Stimulated activated CD8-positive, alpha-beta memory T cell treated with anti-CD3 and anti-CD28 coated beads, Interleukin-4, amount 100 ng/mL, for 4 hours (primary cell): ENCODE measurements around the gene SRSF3.
A peak's percentile ranks its signal among the peaks of the same experiment; 100 is the strongest.

Experiments used
- DNase-seq, 2 donors: peaks; one replicate each; pipeline ENCODE4 v3.0.0-alpha.2; 2020; ENCODE audit warnings: low read depth in 2 of 2, low spot score in 1 of 2

SRSF3 gene

DNA sequence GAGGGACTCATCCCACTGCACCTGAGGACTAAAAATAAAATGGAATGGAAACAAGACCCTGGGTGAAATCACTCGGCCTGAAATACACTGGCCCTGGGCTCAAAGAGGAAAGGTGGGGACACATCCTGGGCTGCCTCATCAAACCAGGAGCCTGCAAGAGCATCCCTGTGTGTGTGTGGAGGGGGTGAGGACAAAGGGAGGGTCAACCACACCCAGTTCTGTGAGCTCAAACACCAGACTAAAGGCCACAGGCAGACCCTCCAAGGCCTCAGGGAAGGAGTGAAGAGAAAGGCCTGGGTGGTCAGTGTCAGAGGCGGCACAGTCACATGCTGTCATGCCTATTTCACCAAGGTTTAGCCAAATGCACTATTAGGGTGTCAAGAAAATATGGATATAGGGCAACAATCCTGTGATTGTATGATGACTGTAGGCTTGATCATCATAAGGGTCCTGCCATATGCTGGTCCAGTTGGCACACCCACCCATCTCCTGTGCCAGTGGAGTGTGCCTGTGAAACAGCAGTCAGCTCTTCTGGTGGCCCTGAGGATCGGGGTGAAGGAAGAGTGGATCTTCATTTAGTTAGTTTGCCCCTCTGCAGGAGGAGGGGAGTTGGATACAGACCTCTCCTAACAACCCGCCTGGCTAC is 28.9 kb downstream of the SRSF3 start:
- no peak for DNase-seq

DNA sequence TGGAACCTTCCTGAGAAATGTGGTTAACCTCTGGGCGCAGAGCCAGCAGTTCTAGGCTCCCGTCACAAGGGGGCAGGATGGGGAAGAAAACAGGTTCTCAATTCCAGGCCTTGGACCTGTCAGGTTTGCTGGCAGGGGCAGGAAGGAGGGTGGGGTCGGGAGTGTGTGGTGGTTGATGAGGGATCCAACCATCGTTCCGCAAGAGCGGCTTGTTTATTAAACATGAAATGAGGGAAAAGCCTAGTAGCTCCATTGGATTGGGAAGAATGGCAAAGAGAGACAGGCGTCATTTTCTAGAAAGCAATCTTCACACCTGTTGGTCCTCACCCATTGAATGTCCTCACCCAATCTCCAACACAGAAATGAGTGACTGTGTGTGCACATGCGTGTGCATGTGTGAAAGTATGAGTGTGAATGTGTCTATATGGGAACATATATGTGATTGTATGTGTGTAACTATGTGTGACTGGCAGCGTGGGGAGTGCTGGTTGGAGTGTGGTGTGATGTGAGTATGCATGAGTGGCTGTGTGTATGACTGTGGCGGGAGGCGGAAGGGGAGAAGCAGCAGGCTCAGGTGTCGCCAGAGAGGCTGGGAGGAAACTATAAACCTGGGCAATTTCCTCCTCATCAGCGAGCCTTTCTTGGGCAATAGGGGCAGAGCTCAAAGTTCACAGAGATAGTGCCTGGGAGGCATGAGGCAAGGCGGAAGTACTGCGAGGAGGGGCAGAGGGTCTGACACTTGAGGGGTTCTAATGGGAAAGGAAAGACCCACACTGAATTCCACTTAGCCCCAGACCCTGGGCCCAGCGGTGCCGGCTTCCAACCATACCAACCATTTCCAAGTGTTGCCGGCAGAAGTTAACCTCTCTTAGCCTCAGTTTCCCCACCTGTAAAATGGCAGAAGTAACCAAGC is 29.6 kb downstream of the SRSF3 start:
- DNase-seq = peak; percentile 54 to 58

DNA sequence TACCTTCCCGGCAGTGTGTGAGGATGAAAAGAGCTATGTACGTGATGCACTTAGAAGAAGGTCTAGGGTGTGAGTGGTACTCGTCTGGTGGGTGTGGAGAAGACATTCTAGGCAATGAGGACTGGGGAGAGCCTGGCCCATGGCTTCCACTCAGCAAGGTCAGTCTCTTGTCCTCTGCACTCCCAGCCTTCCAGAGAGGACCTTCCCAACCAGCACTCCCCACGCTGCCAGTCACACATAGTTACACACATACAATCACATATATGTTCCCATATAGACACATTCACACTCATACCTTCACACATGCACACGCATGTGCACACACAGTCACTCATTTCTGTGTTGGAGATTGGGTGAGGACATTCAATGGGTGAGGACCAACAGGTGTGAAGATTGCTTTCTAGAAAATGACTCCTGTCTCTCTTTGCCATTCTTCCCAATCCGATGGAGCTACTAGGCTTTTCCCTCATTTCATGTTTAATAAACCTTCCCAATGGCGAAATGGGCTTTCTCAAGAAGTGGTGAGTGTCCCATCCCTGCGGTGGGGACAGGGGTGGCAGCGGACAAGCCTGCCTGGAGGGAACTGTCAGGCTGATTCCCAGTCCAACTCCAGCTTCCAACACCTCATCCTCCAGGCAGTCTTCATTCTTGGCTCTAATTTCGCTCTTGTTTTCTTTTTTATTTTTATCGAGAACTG is 30.4 kb downstream of the SRSF3 start:
- DNase-seq = no peak

DNA sequence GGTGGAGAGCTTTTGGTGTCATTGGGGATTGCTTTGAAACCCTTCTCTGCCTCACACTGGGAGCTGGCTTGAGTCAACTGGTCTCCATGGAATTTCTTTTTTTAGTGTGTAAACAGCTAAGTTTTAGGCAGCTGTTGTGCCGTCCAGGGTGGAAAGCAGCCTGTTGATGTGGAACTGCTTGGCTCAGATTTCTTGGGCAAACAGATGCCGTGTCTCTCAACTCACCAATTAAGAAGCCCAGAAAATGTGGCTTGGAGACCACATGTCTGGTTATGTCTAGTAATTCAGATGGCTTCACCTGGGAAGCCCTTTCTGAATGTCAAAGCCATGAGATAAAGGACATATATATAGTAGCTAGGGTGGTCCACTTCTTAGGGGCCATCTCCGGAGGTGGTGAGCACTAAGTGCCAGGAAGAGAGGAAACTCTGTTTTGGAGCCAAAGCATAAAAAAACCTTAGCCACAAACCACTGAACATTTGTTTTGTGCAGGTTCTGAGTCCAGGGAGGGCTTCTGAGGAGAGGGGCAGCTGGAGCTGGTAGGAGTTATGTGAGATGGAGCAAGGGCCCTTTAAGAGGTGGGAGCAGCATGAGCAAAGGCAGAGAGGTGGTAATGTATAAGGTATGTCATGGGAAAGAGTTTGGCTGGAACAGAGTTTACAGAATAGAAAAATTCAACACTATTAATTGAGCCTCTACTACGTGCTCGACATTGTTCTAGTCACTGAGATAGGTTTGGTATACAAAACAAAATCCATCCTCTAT is 31.2 kb downstream of the SRSF3 start:
- DNase-seq = no peak

DNA sequence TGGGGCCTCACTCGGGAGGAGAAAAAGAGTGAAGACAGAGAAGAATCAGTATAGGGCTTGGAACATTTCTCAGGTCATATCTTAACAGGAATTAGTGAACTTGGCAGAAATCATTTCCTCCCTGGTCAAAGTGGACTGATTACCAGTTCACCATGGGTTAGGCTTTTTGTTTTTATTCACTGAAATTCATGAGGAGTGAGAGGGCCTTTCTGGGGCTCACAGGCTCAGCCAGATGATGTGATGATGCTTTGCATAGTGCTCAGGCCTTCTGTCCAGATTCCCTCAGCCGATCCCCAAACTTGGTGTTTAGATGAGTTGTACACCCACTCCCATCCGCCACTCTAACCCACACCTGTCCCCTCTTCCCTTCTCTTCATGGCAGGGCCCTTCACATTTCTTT is 32.5 kb downstream of the SRSF3 start:
- no peak for DNase-seq

DNA sequence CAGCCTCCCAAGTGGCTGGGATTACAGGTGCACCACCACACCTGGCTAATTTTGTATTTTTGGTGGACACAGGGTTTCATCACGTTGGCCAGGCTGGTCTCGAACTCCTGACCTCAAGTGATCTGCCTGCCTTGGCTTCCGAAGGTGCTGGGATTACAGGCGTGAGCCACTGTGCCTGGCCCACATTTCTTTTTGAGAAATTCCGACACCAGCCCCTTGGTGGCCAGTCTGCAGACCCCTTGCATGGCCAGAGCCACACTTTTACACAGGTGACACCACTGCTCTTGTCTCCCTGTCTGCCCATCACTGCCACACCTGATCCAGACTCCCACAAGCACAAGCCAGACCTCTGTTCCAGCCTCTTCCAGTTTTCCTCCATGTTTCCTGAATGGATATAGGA is 33.0 kb downstream of the SRSF3 start:
- no peak for DNase-seq

DNA sequence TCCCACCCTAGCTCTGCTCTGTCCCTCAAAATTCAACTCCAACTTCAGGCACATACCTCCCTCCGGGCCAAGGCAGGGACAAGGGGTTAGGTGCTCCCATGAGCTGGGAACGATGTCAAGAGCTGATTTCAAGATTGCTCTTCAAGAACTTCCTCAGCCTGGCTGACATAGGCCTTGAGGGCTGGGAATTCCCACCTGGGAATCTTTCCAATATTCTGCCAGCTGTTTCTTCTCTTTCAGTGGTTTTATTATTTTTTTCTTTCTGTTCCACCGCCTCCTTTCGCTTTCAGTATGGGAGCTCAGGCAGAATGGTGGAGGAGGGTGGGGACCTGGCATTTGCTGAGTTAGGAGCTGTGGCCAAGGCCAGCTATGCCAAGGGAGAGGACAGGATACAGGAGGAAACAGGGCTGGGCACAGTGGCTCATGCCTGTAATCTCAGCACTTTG is 33.7 kb downstream of the SRSF3 start:
- DNase-seq = no peak

DNA sequence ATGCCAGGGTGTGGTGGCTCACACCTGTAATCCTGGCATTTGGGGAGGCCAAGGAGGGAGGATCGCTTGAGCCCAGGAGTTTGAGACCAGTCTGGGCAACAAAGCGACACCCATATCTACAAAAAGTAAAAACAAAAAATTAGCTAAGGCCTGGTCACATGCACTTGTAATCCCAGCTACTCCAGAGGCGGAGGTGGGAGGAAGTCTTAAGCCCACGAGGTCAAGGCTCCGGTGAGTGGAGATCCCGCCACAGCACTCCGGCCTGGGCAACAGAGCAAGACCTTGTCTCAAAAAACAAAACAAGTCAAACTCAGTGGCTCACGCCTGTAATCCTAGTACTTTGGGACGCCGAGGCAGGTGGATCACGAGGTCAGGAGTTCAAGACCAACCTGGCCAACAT is 35.6 kb downstream of the SRSF3 start:
- DNase-seq = no peak

DNA sequence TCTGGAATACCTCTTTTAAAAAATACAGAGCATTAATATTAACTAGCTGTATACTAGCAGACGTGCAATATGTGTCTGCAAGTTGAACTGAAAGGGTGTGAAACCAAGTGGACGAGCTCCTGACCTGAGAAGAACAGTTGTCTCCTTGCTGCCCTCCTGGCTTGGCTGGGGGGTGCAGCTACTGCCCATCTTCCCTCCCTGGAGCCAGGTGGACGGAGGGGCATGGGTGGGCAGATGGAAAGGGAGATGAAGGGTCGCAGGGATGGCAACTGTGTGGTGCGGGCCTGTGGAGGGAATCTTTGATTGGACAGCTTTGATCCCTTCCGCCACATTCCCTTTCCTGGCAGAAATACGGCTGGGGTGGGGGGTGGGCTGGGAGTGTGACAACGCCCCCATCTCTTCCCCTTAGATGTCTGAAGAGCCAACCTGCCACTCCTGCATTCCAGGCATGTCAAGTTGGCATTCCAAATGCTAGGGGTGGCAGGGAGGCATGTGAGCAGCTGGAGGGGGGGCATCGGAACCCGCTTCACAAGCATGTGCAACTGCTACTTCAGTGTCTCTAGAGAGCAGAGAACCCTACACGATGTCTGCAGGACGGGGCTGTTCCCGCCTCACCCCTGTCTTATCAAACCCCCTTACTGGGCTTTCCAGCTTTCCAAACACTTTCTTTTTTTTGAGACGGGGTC is 37.3 kb downstream of the SRSF3 start:
- no peak for DNase-seq

DNA sequence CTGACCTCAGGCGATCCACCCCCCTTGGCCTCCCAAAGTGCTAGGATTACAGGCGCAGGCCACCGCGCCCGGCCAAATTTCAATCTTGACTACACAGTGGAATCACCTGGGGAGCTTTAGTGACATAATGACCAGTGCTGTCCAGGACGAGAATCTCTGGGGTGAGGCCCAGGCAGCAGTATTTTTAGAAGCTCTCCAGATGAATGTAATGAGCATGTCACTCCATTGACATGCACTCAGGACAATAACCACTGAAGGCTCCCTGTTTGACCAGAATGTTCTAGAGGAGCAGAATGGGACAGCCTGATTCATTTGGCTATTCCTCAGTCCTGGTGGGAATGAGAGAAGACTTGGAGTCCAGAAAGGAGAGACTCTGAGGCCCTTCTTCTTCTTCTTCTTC is 39.2 kb downstream of the SRSF3 start:
- no peak for DNase-seq

DNA sequence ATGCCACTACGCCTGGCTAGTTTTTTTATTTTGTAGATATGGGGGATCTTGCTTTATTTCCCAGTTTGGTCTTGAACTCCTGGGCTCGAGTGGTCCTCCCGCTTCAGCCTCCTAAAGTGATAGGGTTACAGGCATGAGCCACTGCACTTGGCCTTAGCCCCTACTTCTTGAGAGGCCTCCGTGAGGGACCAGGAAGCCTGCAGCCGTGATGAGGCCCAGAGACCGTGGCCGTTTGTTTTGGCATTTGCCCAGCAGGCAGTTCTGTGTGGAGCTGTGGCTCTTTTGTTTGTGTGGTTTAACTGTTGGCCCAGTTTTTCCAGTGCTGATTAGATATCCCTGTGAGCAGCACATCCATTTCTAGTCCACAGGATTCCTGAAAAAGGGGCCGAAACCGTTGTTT is 39.8 kb downstream of the SRSF3 start:
- no peak for DNase-seq

DNA sequence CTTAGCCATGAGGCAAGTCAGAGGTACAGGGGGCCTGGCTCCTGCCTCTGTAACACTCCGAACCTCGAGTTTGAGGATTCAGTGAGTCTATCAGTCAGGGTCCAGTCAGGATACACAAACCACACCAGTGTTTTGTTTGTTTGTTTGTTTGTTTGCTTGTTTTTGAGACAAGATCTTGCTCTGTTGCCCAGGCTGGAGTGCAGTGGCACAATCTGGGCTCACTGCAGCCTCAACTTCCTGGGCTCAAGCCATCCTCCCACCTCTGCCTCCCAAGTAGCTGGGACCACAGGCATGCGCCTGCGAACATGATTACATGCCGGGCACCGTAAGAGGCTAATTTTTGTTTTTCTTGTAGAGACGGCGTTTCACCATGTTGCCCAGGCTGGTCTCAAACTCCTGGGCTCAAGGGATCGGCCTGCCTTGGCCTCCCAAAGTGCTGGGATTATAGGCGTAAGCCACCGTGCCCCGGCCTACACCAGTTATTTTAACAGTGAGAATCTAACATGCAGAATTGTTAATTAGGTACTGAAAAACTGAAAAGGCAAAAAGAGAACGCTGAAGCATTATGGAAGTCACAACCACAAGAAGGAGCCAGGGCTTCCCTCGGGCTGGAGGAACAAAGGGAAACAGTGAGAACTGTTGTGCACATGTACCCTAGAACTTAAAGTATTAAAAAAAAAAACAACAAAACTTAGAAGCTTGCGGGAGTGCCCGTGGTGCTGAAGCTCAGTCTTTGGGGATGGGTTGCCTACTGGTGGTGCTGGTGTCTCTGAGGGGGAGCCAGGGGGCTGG is 40.4 kb downstream of the SRSF3 start:
- DNase-seq = no peak

DNA sequence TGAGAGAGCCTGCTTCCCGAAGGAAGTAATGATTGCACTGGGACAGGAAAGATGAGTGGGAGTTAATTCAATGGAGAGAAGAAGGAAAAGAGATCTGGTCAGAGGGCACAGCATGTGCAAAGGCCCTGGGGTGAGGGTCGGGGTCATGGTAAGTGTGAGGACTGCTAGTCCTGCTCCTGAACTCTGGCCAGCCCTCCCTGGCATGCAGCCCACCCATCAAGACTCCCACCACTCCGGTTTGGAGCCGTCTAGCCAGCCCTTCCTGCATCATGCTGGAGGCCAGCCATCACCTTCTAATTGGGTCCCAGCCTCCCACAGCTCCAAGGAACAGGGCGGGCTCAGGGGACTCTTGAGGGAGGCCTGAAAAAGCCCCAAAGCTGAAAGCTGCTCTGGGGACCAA is 42.1 kb downstream of the SRSF3 start:
- DNase-seq = no peak

DNA sequence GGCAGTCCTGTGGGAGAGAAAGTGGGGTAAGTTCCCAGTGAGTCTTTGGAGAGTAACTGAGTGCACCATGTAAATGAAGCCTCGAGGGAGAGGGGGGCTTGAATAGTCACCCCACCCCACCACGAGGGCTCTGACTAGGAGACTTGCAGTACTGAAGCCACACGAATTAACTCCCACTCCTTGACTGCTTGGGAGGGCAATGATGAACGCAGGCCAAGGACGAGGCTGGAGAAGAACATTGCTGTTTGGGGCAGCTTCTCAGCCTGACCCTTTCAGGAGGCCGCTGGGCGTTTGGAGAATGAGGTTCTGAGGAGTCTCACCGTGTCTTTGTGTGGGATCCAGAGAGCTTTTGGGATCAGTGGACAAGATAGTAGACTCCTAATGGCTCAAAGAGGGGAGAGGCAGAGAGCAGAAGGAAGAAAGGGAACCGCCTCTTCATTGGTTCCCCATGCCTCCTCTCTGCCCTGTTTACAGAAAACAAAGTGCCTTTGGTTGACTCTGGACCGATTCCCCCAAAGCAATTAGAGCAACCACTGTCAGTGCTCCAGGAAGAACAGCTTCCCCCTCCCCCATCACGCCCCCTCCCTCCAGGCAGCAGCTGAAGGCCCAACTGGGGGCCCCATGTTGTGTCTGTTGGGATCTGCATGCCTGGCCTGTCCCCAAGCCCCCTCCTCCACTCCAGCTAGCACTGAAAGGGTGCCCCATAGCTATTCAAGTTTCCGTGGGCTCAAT is 42.7 kb downstream of the SRSF3 start:
- no peak for DNase-seq

DNA sequence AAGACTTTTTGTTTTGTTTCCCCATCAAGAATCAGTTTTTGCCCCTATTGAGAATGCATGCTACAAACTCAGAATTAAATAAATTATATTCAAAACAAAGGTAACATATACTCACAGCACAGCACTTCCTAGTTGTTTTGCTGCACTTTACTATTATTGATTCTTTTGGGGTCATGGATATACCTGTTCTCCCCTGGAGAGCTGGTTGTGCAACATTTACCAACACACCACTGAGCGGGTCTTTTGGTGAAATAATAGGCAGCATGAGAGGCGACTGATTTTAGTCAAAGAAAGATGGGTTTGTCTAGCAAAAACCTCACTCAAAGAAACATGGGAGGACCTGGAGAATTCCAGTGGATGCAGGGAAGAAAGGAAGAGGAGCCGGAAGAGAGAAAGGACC is 44.4 kb downstream of the SRSF3 start:
- DNase-seq = no peak

DNA sequence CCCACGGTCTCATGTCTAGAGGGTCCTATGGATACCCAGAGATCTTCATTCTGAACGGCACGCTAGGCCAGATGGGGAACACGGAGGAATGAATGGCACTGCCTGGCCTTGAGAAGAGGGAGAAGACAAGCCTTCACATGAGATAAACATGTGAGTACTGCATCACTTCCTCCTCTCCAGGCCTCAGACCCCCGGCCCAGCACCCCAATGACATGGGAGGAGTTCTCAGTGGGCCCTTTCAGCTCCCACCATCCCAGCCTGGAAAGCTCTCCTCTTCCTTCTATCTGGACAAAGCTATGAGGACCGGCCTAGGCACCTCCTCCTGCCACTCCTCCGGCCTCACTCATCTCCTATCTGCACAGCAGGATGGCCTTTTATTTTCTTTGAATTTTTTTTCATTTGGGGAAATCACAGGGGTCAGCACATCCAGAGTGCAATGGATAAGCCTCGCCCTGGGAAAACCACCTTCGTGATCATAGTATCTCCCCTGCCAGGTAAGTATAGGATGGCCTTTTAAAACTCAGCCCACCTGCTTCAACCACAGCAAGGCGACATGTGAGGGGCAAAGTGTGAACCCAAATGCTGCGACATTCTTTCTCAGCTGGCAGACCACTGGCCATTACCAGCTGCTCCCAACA is 45.1 kb downstream of the SRSF3 start:
- DNase-seq = no peak

DNA sequence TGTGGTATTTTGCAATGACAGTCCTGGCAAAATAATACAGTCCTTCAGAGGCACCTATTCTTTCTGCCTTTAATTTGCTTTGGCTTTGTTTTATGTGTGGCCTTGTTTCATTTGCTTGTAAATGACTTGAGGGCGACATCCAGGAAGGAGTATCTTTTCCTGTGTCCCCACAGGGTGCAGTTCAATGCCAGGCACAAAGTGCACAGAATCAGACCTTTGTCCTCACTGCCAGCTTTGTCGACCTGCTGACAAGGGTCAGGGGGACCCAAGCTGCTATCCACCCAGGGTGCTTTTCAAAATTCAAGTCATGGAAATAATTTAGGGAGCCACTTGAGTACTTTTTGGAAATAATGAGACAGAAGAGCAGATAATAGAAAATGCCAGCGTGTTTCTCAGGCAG is 47.4 kb downstream of the SRSF3 start:
- no peak for DNase-seq

DNA sequence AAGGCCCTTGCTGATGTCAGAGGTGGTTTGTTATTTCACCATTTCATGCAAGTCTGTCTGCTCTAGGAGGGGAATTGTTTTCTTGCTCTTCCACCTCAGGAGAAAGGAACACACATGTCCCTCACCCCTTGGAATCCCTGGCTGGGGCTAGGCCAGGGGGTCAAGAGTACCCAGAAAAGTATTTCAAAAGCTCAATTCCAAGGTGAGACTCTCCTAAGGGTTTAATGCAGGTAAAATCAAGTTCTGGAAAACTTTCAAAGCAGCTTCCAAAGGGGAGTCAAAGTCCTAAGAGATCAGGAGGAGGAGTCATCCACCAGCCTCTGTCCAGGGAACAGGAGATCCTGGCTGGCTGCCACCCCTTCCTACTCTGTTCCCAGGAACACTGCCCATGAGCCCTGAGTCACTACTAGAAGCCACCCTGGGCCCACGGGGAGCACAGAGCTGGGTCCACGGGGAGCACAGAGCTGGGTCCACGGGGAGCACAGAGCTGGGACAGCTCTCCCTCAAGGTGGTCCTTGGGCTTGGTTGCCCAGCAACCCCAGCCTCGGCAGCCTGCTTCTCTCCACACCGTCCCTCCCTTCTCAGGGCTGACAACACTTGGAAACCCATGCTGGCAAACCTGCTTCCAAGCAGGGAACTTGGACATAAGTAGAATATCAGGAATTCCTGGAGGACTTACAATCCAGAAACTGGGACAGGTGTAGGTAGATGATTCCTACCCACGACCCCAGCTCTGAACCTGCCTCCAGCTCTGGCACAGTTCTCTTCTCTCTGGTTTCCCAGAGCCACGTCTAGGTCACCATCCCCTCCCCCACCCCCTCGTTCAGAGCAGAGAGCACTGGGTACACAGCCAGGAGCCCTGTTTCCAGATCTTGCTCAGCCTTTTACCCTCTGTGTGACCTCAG is 49.0 kb downstream of the SRSF3 start:
- no peak for DNase-seq
